Inferior parietal cortex (tissue), 1 donor: Measurements from ENCODE around the gene OSER1.
"Not testable (repeated sequence)": the region's sequence is repeated elsewhere in the genome, so short reads cannot be mapped to it uniquely, and the experiment has no call there.

Experiments used
- DNase-seq: peaks from one replicate; pipeline ENCODE4 v3.0.0-alpha.2; 2016; ENCODE audit errors: extremely low spot score

OSER1 gene

GRCh38 chr20:44210406-44211176 is at the start of gene OSER1:
OSER1 (minus strand) TSS chr20:44210771; CDS start chr20:44206957, 3,814 bp downstream.
- DNase-seq, result peak; percentile 95

DNA sequence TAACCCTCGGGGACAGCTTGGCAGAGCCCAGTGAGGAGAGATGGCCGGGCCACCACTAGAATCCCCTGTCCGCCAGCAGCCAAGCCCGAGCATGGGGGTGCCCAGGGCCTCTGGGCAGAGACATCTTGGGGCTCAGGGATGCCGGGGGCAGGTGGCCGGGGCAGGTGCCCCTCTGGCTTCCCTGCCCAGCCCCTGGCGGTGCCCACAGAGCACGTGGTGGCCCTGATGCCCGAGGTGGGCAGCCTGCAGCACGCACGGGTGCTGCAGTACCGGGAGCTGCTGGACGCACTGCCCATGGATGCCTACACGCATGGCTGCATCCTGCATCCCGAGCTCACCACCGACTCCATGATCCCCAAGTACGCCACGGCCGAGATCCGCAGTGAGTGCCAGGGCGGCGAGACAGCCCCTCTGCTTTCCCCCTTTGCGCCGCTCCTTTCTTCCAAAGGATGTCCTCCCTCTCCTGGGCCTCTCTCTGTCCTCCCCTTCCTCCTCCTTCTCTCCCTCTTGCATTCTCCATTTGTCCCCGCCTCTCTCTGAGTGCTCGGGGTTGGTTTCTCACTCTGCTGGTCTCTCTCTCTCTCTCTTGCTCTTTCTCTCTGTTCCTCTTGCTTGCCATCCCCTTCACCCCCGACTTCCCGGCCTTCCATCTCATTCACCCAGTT is 47.8 kb upstream of the OSER1 start:
- DNase-seq, result no peak

- no peak for DNase-seq
Observed at GRCh38 chr20:44256961-44257360, 46.4 kb upstream of the OSER1 start.

GRCh38 chr20:44255942-44256341 is 45.4 kb upstream of the OSER1 start:
- no peak for DNase-seq

DNA sequence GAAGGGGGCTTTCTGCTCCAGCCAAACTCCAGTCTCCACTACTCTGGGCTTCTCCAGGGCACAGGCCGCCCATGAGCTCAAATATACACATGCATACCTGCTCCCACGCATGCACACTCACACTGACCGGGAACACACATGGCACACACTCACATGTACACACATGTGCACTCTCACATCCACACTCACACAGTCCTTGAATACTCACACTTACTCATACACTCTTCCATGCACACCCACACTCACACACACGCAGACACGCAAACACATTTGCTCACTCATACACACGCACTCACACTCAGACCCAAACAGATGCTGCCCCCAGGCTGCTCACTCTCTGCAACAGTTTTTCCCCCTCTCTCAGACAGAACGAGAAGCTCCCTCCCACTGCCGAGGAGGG is 43.5 kb upstream of the OSER1 start:
- no peak for DNase-seq

DNA sequence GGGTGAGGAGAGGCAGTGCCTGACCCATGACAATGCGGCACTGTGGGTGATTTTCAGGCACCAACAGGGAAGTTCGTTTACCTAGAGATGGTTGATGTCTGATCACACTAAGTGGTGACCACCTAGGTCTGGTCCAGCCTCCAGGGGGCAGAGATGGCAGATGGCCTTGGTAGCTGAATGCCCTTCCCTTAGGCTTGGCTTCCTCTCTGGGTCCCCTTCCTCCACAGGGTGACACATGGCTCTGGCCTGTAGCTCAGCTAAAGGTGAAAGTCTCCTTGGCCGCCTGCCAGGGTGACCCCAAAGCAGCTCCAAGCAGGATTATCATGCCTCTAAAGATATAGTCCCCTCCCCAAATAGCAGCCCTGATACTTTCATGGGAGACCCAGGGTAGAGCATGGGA is 43.0 kb upstream of the OSER1 start:
- no peak for DNase-seq

DNA sequence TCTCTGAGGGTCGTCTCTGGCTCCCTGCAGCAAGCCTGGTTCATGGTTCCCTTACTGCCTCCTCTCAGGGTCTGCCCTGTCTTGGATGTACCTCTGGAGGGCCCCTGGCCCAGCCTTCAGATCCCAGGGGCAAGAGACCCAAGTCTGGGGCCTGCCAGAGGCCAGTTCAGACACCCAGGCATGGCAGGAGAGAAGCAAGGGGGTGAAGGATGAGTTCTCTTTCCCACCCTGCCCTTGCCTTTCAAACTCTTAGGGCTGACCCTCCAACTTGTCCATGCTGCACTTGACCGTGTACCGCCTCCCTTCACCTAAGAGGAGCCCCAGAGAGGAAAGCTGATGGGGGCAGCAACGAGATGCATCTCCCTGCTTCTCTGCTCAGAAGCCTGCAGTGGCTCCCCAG is 40.7 kb upstream of the OSER1 start:
- DNase-seq, result no peak

GRCh38 chr20:44248410-44248759 is 37.8 kb upstream of the OSER1 start:
- peak; percentile 39 for DNase-seq

- DNase-seq, result no peak
Observed at GRCh38 chr20:44247586-44248409, 37.2 kb upstream of the OSER1 start.

DNA sequence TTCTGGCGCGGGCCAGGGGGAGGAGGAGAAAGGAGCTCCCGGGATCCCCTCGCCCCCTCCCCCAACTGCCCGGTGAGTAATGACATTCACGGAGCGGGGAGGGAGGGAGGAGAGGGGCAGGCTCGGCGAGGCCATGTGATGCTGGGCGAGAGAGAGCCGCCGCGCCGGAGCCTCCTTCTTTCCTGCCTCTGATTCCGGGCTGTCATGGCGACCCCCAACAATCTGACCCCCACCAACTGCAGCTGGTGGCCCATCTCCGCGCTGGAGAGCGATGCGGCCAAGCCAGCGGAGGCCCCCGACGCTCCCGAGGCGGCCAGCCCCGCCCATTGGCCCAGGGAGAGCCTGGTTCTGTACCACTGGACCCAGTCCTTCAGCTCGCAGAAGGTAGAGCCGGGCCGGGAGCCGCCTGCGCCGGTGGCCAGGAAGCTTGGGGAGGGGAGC is 36.6 kb upstream of the OSER1 start, which contains the start of gene GDAP1L1:
Gene GDAP1L1, plus strand, starts transcription at position 178 of the 441 bp plus-strand sequence. Its CDS starts 27 bp downstream, at position 205.
- peak; percentile 18 for DNase-seq

- DNase-seq, result no peak
Observed at GRCh38 chr20:44245977-44246376, 35.4 kb upstream of the OSER1 start.

DNA sequence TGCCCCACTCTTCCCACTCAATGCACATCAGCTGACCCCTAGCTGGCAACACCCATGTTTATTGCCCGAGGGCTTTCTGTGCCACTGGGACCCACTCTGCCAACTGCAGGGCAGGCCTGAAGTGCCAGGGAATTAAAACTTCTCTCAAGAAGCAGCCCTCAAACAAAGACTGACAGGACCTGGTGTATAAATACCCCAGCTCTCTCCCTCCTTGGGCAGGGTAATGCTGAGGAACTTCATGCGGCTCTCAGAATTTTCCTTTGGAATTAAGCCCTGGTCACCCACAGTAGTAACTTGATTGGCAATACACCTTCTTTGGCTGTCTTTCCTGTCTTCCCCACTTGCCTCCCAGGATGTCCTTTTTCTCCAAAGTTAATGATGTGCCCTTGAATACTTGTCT is 31.2 kb upstream of the OSER1 start:
- no peak for DNase-seq

DNA sequence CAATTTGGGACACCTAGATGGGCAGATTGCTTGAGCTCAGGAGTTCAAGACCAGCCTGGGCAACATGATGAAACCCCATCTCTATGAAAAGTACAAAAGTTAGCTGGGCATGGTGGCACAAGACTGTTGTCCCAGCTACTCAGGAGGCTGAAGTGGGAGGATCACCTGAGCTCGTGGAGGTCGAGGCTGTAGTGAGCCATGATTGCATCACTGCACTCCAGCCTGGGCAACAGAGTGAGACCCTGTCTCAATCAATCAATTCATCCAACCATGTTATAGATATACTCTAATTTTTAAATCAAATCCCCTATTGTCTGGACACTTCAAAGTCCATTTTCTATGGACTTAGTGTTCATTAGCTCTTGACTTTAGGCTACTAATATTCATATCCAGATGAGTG is 26.3 kb upstream of the OSER1 start:
- DNase-seq, result not testable (repeated sequence)

GRCh38 chr20:44235702-44236101 is 25.1 kb upstream of the OSER1 start:
- DNase-seq, result no peak

GRCh38 chr20:44234566-44235317 is 24.2 kb upstream of the OSER1 start:
- DNase-seq, result no peak

- no peak for DNase-seq
Observed at GRCh38 chr20:44233436-44234016, 23.0 kb upstream of the OSER1 start.

DNA sequence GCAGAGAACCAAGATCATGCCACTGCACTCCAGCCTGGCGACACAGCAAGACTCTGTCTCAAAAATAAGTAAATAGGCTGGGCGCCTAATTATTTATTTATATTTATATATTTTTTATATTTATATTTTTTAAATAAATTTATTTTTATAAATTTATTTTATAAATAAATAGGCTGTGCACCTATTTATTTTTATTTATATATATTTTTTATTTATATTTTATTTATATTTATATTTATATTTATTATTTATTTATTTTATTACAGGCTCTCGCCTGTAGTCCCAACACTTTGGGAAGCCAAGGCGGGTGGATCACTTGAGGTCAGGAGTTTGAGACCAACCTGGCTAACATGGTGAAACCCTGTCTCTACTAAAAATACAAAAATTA is 21.9 kb upstream of the OSER1 start:
- DNase-seq, result not testable (repeated sequence)

- no peak for DNase-seq
Observed at GRCh38 chr20:44231713-44232468, 21.3 kb upstream of the OSER1 start.

GRCh38 chr20:44231193-44231592 is 20.6 kb upstream of the OSER1 start:
- DNase-seq, result no peak

GRCh38 chr20:44228465-44229258 is 18.1 kb upstream of the OSER1 start:
- no peak for DNase-seq
